Activated CD8-positive, alpha-beta memory T cell treated with anti-CD3 and anti-CD28 coated beads, Interleukin-2, amount 50 U/mL, for 1 hour (primary cell): ENCODE data around the gene LRTM2.
"Not testable (repeated sequence)": the region's sequence is repeated elsewhere in the genome, so short reads cannot be mapped to it uniquely, and the experiment has no call there.

ENCODE experiments used
- DNase-seq: peaks from one replicate; pipeline ENCODE4 v3.0.0-alpha.2; 2020; ENCODE audit errors: extremely low read depth

Gene LRTM2

GRCh38 chr12:1811281-1811947 lies 9.0 kb upstream of the LRTM2 start:
- no peak for DNase-seq

- no peak for DNase-seq
These were observed 8.4 kb upstream of the LRTM2 start for GRCh38 chr12:1811948-1812291.

GRCh38 chr12:1812650-1813302 lies 7.6 kb upstream of the LRTM2 start:
- no peak for DNase-seq

- no peak for DNase-seq
These were observed 6.1 kb upstream of the LRTM2 start for GRCh38 chr12:1814266-1814665.

- no peak for DNase-seq
These were observed 5.3 kb upstream of the LRTM2 start for GRCh38 chr12:1815108-1815507.

- no peak for DNase-seq
These were observed 4.3 kb upstream of the LRTM2 start for GRCh38 chr12:1815814-1816729.

GRCh38 chr12:1816730-1817348 lies 3.5 kb upstream of the LRTM2 start:
- no peak for DNase-seq

GRCh38 chr12:1817928-1818327 lies 2.4 kb upstream of the LRTM2 start:
- DNase-seq: not testable (repeated sequence)

- DNase-seq: no peak
These were observed 1.3 kb upstream of the LRTM2 start for GRCh38 chr12:1819050-1819449.

- no peak for DNase-seq
These were observed 794 bp upstream of the LRTM2 start for GRCh38 chr12:1819571-1819970.

GRCh38 chr12:1820896-1821291 lies 529 bp downstream of the LRTM2 start:
- no peak for DNase-seq

- DNase-seq: no peak
These were observed 1.4 kb downstream of the LRTM2 start for GRCh38 chr12:1821805-1822204.

GRCh38 chr12:1822699-1823098 lies 2.3 kb downstream of the LRTM2 start:
- no peak for DNase-seq

- no peak for DNase-seq
These were observed 2.9 kb downstream of the LRTM2 start for GRCh38 chr12:1823237-1823636.

GRCh38 chr12:1825382-1826102 lies 5.2 kb downstream of the LRTM2 start:
- DNase-seq: no peak

- no peak for DNase-seq
These were observed 6.0 kb downstream of the LRTM2 start for GRCh38 chr12:1826401-1826800.

- no peak for DNase-seq
These were observed 6.7 kb downstream of the LRTM2 start for GRCh38 chr12:1826867-1827705.

- no peak for DNase-seq
These were observed 7.8 kb downstream of the LRTM2 start for GRCh38 chr12:1827826-1828805.

GRCh38 chr12:1828856-1829255 lies 8.5 kb downstream of the LRTM2 start:
- no peak for DNase-seq
